A549 (cell line): ENCODE data around the gene SIRT7. TPM values are rescaled to one million over a fixed set of nuclear protein-coding genes. Genes with fewer than 3 reads are reported as not detected.
A peak's percentile ranks its signal among the peaks of the same experiment; 100 is the strongest.

ENCODE experiments used
- ATAC-seq, 2 experiments: fragments of 200-7000 bp in 1 of 2; fragments of >200 bp in 1 of 2; cut with Nextera tagmentation in 1 of 2; cut with Tn5 transposase in 1 of 2; 3 replicates each; pipeline versions ENCODE4 v1.8.0 to v1.9.1; 2018 to 2020; ENCODE audit warnings: mild to moderate bottlenecking in 1 of 2, moderate library complexity in 1 of 2
- CTCF ChIA-PET: fragments of 300-600 bp; sonication (Branson Sonifier 250); formaldehyde crosslinking; extraction: SDS; loops from one replicate; lab custom pipeline; 2021; ENCODE audit warnings: antibody characterized with exemption, inconsistent platforms; lab: Yijun Ruan, JAX
- POLR2A ChIA-PET: fragments of 350-600 bp; formaldehyde crosslinking; extraction: SDS; loops from one replicate; lab custom pipeline; 2021; ENCODE audit warnings: antibody characterized with exemption, inconsistent platforms; lab: Yijun Ruan, JAX
- DNase-seq, 2 experiments: peaks; one replicate each; pipeline versions ENCODE4 v3.0.0 to v3.0.0-alpha.2; 2011 to 2016; ENCODE audit warnings: low read depth in 1 of 2, low spot score in 1 of 2
- FAIRE-seq: peaks from 2 replicates; lab custom pipeline; 2011; peaks lifted over from hg19 to GRCh38; lab: Jason Lieb, UNC
- H3K27ac ChIP-seq, 2 experiments: fragments of >200 bp; sonication (Bioruptor Twin); formaldehyde crosslinking; 3 replicates each; pipeline ENCODE4 v1.5.1; 2016 to 2017
- H3K4me1 ChIP-seq: fragments of >200 bp; sonication (Bioruptor Twin); formaldehyde crosslinking; 3 replicates; pipeline ENCODE4 v1.6.1; 2016
- H3K4me2 ChIP-seq: fragments of >200 bp; sonication (Bioruptor Twin); formaldehyde crosslinking; 3 replicates; pipeline ENCODE4 v1.6.1; 2016
- H3K4me3 ChIP-seq: fragments of >200 bp; sonication (Bioruptor Twin); formaldehyde crosslinking; 3 replicates; pipeline ENCODE4 v1.5.1; 2016
- H3K9me3 ChIP-seq: fragments of >200 bp; sonication (Bioruptor Twin); formaldehyde crosslinking; 3 replicates; pipeline ENCODE4 v1.6.1; 2016
- CBX2 ChIP-seq: fragments of 200-600 bp; sonication (generic); IDR thresholded peaks from 2 replicates; pipeline ENCODE4 v1.6.1; 2016; ENCODE audit warnings: low read depth, mild to moderate bottlenecking, borderline replicate concordance
- CBX8 ChIP-seq: fragments of 200-600 bp; sonication (generic); IDR thresholded peaks from 2 replicates; pipeline ENCODE4 v1.6.1; 2016
- CEBPB ChIP-seq, 2 experiments: fragments of >200 bp in 1 of 2; sonication (Bioruptor Twin) in 1 of 2; formaldehyde crosslinking in 1 of 2; IDR thresholded peaks; 2 replicates each; pipeline ENCODE4 v1.6.1; 2012 to 2016
- EHMT2 ChIP-seq: fragments of 200-600 bp; sonication (generic); IDR thresholded peaks from 2 replicates; pipeline ENCODE4 v1.6.1; 2016; ENCODE audit warnings: antibody characterized with exemption, low read depth, mild to moderate bottlenecking, moderate library complexity
- ESRRA ChIP-seq: fragments of 150-350 bp; IDR thresholded peaks from 2 replicates; pipeline ENCODE4 v1.6.1; 2014; ENCODE audit warnings: mild to moderate bottlenecking, low read length, borderline replicate concordance
- FOSB ChIP-seq: fragments of 250-450 bp; sonication (Bioruptor Pico); IDR thresholded peaks from 2 replicates; pipeline ENCODE4 v1.5.0; 2020; ENCODE audit warnings: mild to moderate bottlenecking, moderate library complexity
- FOXS1 ChIP-seq: fragments of 250-450 bp; sonication (Bioruptor Pico); IDR thresholded peaks from 2 replicates; pipeline ENCODE4 v1.5.0; 2020; ENCODE audit warnings: mild to moderate bottlenecking, moderate library complexity
- GATA3 ChIP-seq: IDR thresholded peaks from 2 replicates; pipeline ENCODE4 v1.6.1; 2012; ENCODE audit warnings: borderline replicate concordance
- HEYL ChIP-seq: fragments of 250-450 bp; sonication (Bioruptor Pico); IDR thresholded peaks from 2 replicates; pipeline ENCODE4 v1.8.0; 2021; ENCODE audit warnings: mild to moderate bottlenecking, moderate library complexity
- HOXA7 ChIP-seq: fragments of 250-450 bp; sonication (Bioruptor Pico); IDR thresholded peaks from 2 replicates; pipeline ENCODE4 v1.5.0; 2020; ENCODE audit warnings: mild to moderate bottlenecking, moderate library complexity
- HOXB5 ChIP-seq: fragments of 250-450 bp; sonication (Bioruptor Pico); IDR thresholded peaks from 2 replicates; pipeline ENCODE4 v1.5.0; 2020; ENCODE audit warnings: mild to moderate bottlenecking, moderate library complexity
- JUN ChIP-seq, 2 experiments: fragments of >200 bp; sonication (Bioruptor Twin); formaldehyde crosslinking; IDR thresholded peaks; 2 replicates in 1 of 2; 3 replicates in 1 of 2; pipeline ENCODE4 v1.6.1; 2016 to 2017
- KDM1A ChIP-seq: fragments of 200-600 bp; sonication (generic); IDR thresholded peaks from 2 replicates; pipeline ENCODE4 v1.6.1; 2016; ENCODE audit warnings: low read depth, mild to moderate bottlenecking
- MAZ ChIP-seq: fragments of 150-350 bp; IDR thresholded peaks from 2 replicates; pipeline ENCODE4 v1.6.1; 2014; ENCODE audit warnings: antibody characterized with exemption, low read depth, low read length, borderline replicate concordance
- NFE2L2 ChIP-seq: fragments of 150-350 bp; conservative IDR thresholded peaks from 2 replicates; pipeline ENCODE4 v1.6.1; 2014; ENCODE audit warnings: low read length
- NR3C1 ChIP-seq: fragments of >200 bp; sonication (Bioruptor Twin); formaldehyde crosslinking; IDR thresholded peaks from 3 replicates; pipeline ENCODE4 v1.6.1; 2017
- POLR2AphosphoS2 ChIP-seq: conservative IDR thresholded peaks from 2 replicates; pipeline ENCODE4 v1.6.1; 2012; ENCODE audit warnings: low read length, improper control_type of control experiment, inconsistent platforms
- SMC3 ChIP-seq: fragments of >200 bp; sonication (Bioruptor Twin); formaldehyde crosslinking; IDR thresholded peaks from 3 replicates; pipeline ENCODE4 v1.6.1; 2018; ENCODE audit warnings: inconsistent platforms
- TFCP2L1 ChIP-seq: fragments of 250-450 bp; sonication (Bioruptor Pico); IDR thresholded peaks from 2 replicates; pipeline ENCODE4 v1.5.0; 2021; ENCODE audit warnings: mild to moderate bottlenecking
- ZC3H11A ChIP-seq: fragments of 450-650 bp; IDR thresholded peaks from 2 replicates; pipeline ENCODE4 v1.6.1; 2014; ENCODE audit warnings: antibody characterized with exemption, mild to moderate bottlenecking
- ZFP36 ChIP-seq: fragments of 450-650 bp; IDR thresholded peaks from 2 replicates; pipeline ENCODE4 v1.6.1; 2014; ENCODE audit warnings: borderline replicate concordance; ENCODE audit not compliant: partially characterized antibody
- ZNF302 ChIP-seq: fragments of 250-450 bp; sonication (Bioruptor Pico); IDR thresholded peaks from 2 replicates; pipeline ENCODE4 v1.9.0; 2021; ENCODE audit warnings: inconsistent platforms, mild to moderate bottlenecking, moderate library complexity
- whole genome bisulfite sequencing: methylation state at CpG from one replicate; pipeline ENCODE4 v1.1.6; 2017; ENCODE audit errors: missing lambda C conversion rate; 5-methylcytosine and 5-hydroxymethylcytosine counted together
- polyA plus RNA-seq, 4 experiments: library from polyadenylated mRNA; depleted of rRNA in 3 of 4; stranded (reverse); fragments of >200 nt; fragmentation: RNase III in 1 of 4; extraction: RNeasy Plus Mini Kit Qiagen cat#74134 plus additional on column Dnase treatment in 1 of 4; gene quantifications; 2 replicates in 3 of 4; 3 replicates in 1 of 4; pipeline ENCODE4 v1.2.3, GENCODE V29; 2011 to 2017
- TF ChIP-seq, protein P1 (sequence below): fragments of 250-450 bp; sonication (Bioruptor Pico); IDR thresholded peaks from 2 replicates; pipeline ENCODE4 v1.5.0; 2020; ENCODE audit warnings: low read depth, mild to moderate bottlenecking, moderate library complexity
- TF ChIP-seq, protein P2 (sequence below): IDR thresholded peaks from 2 replicates; pipeline ENCODE4 v1.6.1; 2012
- TF ChIP-seq, protein P3 (sequence below): fragments of >200 bp; sonication (Bioruptor Twin); formaldehyde crosslinking; IDR thresholded peaks from 2 replicates; pipeline ENCODE4 v1.6.1; 2016
- TF ChIP-seq, protein P4 (sequence below): IDR thresholded peaks from 2 replicates; pipeline ENCODE4 v1.6.1; 2012
- TF ChIP-seq, protein P5 (sequence below): fragments of >200 bp; sonication (Bioruptor Twin); formaldehyde crosslinking; IDR thresholded peaks from 3 replicates; pipeline ENCODE4 v1.6.1; 2016
- TF ChIP-seq, protein P6 (sequence below): fragments of 450-650 bp; IDR thresholded peaks from 2 replicates; pipeline ENCODE4 v1.6.1; 2014; ENCODE audit warnings: antibody characterized with exemption

SIRT7 gene
- polyA plus RNA-seq, 2 of the 4 experiments (the other 2 are of a cell fraction) = 9.8 to 35.2 TPM

DNA sequence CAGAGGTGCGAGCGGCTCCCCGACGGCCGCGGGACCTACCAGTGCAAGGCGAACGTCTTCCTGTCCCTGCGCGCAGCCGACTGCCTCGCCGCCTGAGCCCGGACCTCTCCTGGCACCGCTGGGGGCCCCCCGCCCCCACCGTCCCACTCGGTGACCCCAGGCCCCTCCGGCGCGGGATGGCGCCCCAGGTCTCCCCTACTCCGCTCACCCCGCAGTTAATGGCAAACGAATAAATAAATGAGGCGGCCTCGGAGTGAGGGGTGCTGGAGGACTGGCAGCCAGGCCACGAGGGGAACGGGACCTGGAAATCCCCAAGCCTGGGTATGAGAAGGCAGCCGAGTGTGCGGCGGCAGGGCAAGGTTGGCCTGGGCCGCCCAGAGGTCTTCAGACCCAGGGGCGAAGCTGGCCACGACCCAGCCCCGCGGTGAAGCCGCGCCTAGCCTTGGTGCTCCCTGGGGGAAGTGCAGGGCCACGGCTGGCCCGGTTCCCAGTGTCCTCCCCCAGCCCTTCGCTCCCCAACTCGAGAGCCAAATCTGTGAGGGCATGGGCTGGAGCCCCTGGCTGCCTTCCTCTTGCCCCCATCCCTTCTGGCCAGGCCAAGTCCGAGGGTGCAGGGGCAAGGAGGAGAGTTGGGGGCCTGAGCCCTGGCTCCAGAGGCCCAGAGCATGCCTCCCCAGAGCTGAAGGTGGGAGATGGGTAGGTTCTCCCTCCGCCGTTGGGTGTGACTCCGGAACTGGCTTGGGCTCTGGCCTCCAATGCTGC is 15.1 kb downstream of the SIRT7 start:
- no peak for DNase-seq

DNA sequence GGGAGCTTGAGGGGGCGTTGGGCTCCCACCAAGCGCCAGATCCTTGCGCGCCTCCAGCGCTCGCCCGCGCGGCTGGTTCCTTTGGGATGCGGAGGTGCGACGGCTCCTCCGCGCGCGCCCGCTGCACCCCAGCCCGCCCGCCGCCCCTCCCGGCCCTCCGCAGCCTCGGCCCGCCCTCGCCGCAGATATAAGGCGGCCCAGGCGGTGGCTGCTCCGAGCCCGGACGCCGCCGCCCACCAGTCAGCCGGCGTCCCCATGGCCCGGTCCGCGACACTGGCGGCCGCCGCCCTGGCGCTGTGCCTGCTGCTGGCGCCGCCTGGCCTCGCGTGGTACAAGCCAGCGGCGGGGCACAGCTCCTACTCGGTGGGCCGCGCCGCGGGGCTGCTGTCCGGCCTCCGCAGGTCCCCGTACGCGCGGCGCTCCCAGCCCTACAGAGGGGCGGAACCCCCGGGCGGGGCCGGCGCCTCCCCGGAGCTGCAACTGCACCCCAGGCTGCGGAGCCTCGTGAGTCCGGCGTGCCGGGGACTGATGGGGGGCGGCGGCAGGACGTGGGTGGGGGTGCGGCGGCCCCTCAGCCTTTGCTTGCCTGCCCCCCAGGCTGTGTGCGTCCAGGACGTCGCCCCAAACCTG is 15.8 kb downstream of the SIRT7 start, which contains the start of gene NPB:
NPB (plus strand) TSS at position 216 of the 630 bp plus-strand sequence; CDS start at position 256, 40 bp downstream.
- 97% methylated on average over 50 of the region's 79 CpGs for WGBS
- no peak within 1 kb of the TSS for H3K4me3 ChIP-seq

More for the DNA sequence above, 15.1 kb downstream of the SIRT7 start:
- no peak overlapping the region for H3K4me3 ChIP-seq
- no peaks in the 10 kb centered on the region for H3K9me3 ChIP-seq
- 91% methylated on average over 40 of the region's 47 CpGs for WGBS
- H3K4me2 ChIP-seq = no peak overlapping the region
- no peak overlapping the region for H3K27ac ChIP-seq
- ChIA-PET CTCF (interaction anchor here (1.0 to 1.6 kb wide), 5 partner anchors 9 to 168 kb away, joined by 3 to 6 read pairs (median 4); partner anchors contain the start of gene MAFG), POLR2A (no interaction called here)
- no peak for ATAC-seq
- TF ChIP-seq EHMT2 (no peak), ZFP36 (no peak), HOXA7 (CRISPR knock-in tag) (no peak), FOXS1 (CRISPR knock-in tag) (no peak), MAZ (no peak), NR3C1 (no peak), KDM1A (no peak), JUN (IDR thresholded peaks at IDR 0.05) (no peak; a peak in 1 of 5 replicates)
- TF ChIP-seq, protein P1, sequence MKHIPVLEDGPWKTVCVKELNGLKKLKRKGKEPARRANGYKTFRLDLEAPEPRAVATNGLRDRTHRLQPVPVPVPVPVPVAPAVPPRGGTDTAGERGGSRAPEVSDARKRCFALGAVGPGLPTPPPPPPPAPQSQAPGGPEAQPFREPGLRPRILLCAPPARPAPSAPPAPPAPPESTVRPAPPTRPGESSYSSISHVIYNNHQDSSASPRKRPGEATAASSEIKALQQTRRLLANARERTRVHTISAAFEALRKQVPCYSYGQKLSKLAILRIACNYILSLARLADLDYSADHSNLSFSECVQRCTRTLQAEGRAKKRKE = no peak
- TF ChIP-seq, protein P2, sequence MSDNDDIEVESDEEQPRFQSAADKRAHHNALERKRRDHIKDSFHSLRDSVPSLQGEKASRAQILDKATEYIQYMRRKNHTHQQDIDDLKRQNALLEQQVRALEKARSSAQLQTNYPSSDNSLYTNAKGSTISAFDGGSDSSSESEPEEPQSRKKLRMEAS = no peak
- TF ChIP-seq, protein P3, sequence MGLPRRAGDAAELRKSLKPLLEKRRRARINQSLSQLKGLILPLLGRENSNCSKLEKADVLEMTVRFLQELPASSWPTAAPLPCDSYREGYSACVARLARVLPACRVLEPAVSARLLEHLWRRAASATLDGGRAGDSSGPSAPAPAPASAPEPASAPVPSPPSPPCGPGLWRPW = no peak
- H3K4me1 ChIP-seq = peaks cover 21% of the 10 kb centered on the region
- no peak for FAIRE-seq

DNA sequence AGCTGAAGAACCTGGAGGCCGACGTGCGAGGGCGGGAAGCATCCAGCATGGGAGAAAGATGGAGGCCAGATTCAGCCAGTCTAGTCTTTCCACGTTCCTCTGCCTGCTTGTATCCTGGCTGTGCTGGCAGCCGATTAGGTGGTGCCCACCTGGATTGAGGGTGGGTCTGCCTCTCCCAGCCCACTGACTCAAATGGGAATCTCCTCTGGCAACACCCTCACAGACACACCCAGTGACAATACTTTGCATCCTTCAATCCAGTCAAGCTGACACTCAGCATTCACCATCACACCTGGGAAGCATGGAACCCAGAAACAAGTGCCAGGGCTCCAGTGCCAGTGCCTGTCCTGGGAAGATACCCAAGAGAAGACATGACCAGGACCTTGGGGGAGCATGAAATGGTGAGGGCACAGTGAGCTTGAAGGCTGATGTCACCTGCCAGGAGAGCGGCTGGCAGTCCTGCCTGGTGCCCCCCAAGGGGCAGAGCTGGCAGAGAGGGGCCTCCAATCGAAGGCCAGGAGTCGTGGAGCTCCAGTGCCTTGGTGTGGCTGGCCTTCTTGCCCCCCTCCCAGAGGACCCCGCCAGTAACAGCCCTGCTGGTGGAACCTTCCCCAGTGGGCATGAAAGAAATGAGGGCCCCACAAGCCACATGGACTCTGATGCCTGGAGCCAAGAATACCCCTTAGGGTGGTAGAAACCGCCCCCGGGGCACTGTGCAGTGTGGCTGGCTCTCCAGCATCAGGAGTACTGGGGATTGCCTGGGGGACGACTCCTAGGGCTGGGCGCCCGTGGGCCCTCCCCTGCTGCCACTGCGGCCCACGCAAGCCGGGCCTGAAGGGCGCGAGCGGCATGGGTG is 16.6 kb downstream of the SIRT7 start:
- Histone ChIP-seq H3K4me1 (peaks cover 34% of the 10 kb centered on the region), H3K27ac (no peak overlapping the region), H3K4me3 (no peak overlapping the region), H3K4me2 (no peak overlapping the region), H3K9me3 (no peaks in the 10 kb centered on the region)
- FAIRE-seq = no peak
- no peak for DNase-seq
- CTCF ChIA-PET = interaction anchor here (0.6 to 1.3 kb wide), 5 partner anchors 26 to 787 kb away, joined by 3 to 8 read pairs (median 4); partner anchors contain the start of gene MAFG
- no peak for ATAC-seq
- TF ChIP-seq, protein P4, sequence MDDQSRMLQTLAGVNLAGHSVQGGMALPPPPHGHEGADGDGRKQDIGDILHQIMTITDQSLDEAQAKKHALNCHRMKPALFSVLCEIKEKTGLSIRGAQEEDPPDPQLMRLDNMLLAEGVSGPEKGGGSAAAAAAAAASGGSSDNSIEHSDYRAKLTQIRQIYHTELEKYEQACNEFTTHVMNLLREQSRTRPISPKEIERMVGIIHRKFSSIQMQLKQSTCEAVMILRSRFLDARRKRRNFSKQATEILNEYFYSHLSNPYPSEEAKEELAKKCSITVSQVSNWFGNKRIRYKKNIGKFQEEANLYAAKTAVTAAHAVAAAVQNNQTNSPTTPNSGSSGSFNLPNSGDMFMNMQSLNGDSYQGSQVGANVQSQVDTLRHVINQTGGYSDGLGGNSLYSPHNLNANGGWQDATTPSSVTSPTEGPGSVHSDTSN = peak; percentile 20; the same call in 1 of the 2 replicates
- TF ChIP-seq, protein P5, sequence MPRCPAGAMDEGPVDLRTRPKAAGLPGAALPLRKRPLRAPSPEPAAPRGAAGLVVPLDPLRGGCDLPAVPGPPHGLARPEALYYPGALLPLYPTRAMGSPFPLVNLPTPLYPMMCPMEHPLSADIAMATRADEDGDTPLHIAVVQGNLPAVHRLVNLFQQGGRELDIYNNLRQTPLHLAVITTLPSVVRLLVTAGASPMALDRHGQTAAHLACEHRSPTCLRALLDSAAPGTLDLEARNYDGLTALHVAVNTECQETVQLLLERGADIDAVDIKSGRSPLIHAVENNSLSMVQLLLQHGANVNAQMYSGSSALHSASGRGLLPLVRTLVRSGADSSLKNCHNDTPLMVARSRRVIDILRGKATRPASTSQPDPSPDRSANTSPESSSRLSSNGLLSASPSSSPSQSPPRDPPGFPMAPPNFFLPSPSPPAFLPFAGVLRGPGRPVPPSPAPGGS = no peak
- TF ChIP-seq KDM1A = no peak
- TF ChIP-seq GATA3 = no peak
- 96% methylated on average over 21 of the region's 21 CpGs for WGBS
- POLR2A ChIA-PET = no interaction called here

More for the DNA sequence above, 15.8 kb downstream of the SIRT7 start, which contains the start of gene NPB:
- ChIA-PET CTCF (interaction anchor here (1.0 to 1.6 kb wide), 6 partner anchors 8 to 167 kb away, joined by 3 to 8 read pairs (median 4); partner anchors contain the start of gene MAFG), POLR2A (no interaction called here)
- Histone ChIP-seq H3K9me3 (no peaks in the 10 kb centered on the region), H3K4me1 (peaks cover 28% of the 10 kb centered on the region), H3K27ac (no peak within 1 kb of the TSS), H3K4me2 (no peak within 1 kb of the TSS)
- DNase-seq (no peak), FAIRE-seq (no peak), ATAC-seq (no peak)
- TF ChIP-seq SMC3 = no peak
- no peak for TF ChIP-seq HEYL
- no peak for TF ChIP-seq FOSB (CRISPR knock-in tag)
- no peak for TF ChIP-seq TFCP2L1
- TF ChIP-seq ZNF302 = no peak
- TF ChIP-seq GATA3 = no peak
- TF ChIP-seq CBX2 = no peak
- no peak for TF ChIP-seq ESRRA
- TF ChIP-seq, protein P6, sequence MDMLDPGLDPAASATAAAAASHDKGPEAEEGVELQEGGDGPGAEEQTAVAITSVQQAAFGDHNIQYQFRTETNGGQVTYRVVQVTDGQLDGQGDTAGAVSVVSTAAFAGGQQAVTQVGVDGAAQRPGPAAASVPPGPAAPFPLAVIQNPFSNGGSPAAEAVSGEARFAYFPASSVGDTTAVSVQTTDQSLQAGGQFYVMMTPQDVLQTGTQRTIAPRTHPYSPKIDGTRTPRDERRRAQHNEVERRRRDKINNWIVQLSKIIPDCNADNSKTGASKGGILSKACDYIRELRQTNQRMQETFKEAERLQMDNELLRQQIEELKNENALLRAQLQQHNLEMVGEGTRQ = no peak
- no peak for TF ChIP-seq NFE2L2
- TF ChIP-seq HOXB5 (CRISPR knock-in tag) = no peak
- TF ChIP-seq CBX8 = no peak
- no peak for TF ChIP-seq CEBPB (IDR thresholded peaks at IDR 0.05)
- no peak for TF ChIP-seq ZC3H11A
- no peak for TF ChIP-seq POLR2AphosphoS2
